GM12874 (cell line): ENCODE measurements around the gene WDR81.

Source experiments
- CTCF ChIP-seq: IDR thresholded peaks from 2 replicates; pipeline ENCODE4 v1.5.1; 2011; ENCODE audit warnings: low read depth, mild to moderate bottlenecking, control low read depth, low read length, moderate library complexity; ENCODE audit not compliant: insufficient read depth

Gene WDR81

GRCh38 chr17:1730326-1731193 lies 6.1 kb downstream of the WDR81 start:
- no peak for TF ChIP-seq CTCF

GRCh38 chr17:1731194-1731506 lies 6.6 kb downstream of the WDR81 start:
- no peak for TF ChIP-seq CTCF

DNA sequence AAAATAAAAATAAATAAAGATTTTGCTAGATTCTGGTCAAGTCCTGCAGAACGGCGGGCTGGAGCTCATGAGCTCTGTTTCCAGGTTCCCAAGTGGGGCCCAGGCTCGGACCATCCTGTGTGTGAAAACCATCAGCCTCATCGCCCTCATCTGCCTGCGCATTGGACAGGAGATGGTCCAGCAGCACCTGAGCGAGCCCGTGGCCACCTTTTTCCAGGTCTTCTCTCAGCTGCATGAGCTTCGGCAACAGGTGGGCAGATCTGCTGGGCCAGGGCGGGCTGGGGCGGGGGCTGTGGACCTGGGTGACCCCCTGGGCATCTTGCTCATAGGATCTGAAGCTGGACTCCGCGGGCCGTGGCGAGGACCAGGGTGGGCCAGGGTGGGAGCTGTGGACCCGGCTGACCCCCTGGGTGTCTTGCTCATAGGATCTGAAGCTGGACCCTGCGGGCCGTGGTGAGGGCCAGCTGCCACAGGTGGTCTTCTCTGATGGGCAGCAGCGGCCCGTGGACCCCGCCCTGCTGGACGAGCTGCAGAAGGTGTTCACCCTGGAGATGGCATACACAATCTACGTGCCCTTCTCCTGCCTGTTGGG lies 7.8 kb downstream of the WDR81 start:
- TF ChIP-seq CTCF, result no peak

- TF ChIP-seq CTCF, result no peak
Measured at GRCh38 chr17:1732833-1733321, 8.4 kb downstream of the WDR81 start.

GRCh38 chr17:1733759-1734158 lies 9.3 kb downstream of the WDR81 start:
- TF ChIP-seq CTCF, result no peak

DNA sequence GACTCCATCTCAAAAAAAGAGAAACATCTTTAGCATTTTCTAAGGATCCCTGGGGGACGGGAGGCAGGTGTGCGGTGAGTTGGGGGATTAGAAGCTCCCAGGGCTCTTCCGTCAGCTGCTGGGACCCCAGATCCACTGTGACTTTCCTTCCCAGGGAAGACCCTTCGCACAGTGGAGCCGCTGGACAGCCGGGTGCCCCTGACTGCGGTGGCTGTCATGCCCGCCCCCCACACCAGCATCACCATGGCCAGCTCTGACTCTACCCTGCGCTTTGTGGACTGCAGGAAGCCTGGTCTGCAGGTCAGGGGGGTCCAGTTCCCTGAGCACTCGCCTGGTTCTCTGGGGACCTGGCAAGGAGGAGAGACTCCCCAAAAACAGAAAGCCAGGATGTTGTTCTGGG lies 10.9 kb downstream of the WDR81 start:
- TF ChIP-seq CTCF, result no peak

DNA sequence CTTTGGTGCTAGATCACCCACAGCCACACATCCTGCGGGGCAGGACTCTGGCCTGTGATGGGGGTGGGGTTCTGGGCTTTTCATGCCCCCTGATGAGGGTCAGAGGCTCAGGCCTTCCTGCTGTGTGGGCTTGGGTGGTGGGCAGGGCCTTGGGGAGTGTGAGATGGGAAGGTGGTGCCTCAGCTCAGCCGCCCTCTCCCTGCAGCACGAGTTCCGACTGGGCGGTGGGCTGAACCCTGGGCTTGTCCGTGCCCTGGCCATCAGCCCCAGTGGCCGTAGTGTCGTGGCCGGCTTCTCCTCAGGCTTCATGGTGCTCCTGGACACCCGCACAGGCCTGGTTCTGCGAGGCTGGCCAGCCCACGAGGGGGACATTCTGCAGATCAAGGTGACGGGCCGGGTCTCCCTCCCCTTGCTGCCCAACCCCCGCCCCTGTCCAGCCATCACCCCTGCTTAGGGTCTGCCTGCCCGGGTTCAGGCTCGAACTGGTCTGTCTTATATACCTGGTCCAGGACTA lies 11.4 kb downstream of the WDR81 start:
- no peak for TF ChIP-seq CTCF
